Stimulated activated CD8-positive, alpha-beta memory T cell treated with anti-CD3 and anti-CD28 coated beads, Interleukin-7, amount 100 ng/mL, for 4 hours (primary cell): ENCODE measurements around the gene GLI2.

Source experiments
- DNase-seq, 2 donors: peaks; one replicate each; pipeline ENCODE4 v3.0.0-alpha.2; 2020; ENCODE audit warnings: low read depth in 2 of 2

GLI2 gene

GRCh38 chr2:120770176-120770575 is 34.5 kb downstream of the GLI2 start:
- no peak for DNase-seq

GRCh38 chr2:120770641-120771040 is 35.0 kb downstream of the GLI2 start:
- no peak for DNase-seq

- DNase-seq, result no peak
Measured at GRCh38 chr2:120771111-120771780, 35.6 kb downstream of the GLI2 start.

GRCh38 chr2:120771781-120772208 is 36.1 kb downstream of the GLI2 start:
- no peak for DNase-seq

- DNase-seq, result no peak
Measured at GRCh38 chr2:120772261-120772660, 36.6 kb downstream of the GLI2 start.

GRCh38 chr2:120773186-120773800 is 37.6 kb downstream of the GLI2 start:
- no peak for DNase-seq

- no peak for DNase-seq
Measured at GRCh38 chr2:120774557-120775160, 39.0 kb downstream of the GLI2 start.

- no peak for DNase-seq
Measured at GRCh38 chr2:120775194-120775593, 39.5 kb downstream of the GLI2 start.

GRCh38 chr2:120775801-120776589 is 40.3 kb downstream of the GLI2 start:
- DNase-seq, result no peak

GRCh38 chr2:120776649-120777048 is 41.0 kb downstream of the GLI2 start:
- DNase-seq, result no peak

- no peak for DNase-seq
Measured at GRCh38 chr2:120777170-120777751, 41.6 kb downstream of the GLI2 start.

GRCh38 chr2:120777787-120778186 is 42.1 kb downstream of the GLI2 start:
- DNase-seq, result no peak

- no peak for DNase-seq
Measured at GRCh38 chr2:120778244-120778643, 42.6 kb downstream of the GLI2 start.

GRCh38 chr2:120779781-120780283 is 44.2 kb downstream of the GLI2 start:
- DNase-seq, result no peak

GRCh38 chr2:120780402-120780801 is 44.7 kb downstream of the GLI2 start:
- no peak for DNase-seq

GRCh38 chr2:120783371-120783791 is 47.7 kb downstream of the GLI2 start:
- DNase-seq, result no peak

- DNase-seq, result no peak
Measured at GRCh38 chr2:120783969-120784372, 48.3 kb downstream of the GLI2 start.
